ENCODE data around the gene CFAP65.

CFAP65 gene

GRCh38 chr2:218982586-218983262 lies 58.6 kb downstream of the CFAP65 start:
- Histone ChIP-seq H3K4me1 (ENCODE audit: control insufficient read depth, insufficient read depth, low read length) (peaks cover 26% of the 10 kb centered on the region), H3K4me3 (ENCODE audit: low read length) (no peak overlapping the region), H3K27me3 (ENCODE audit: control insufficient read depth, insufficient read depth, low read length) (peaks cover 91% of the 10 kb centered on the region)

GRCh38 chr2:218981881-218982585 lies 59.3 kb downstream of the CFAP65 start:
- peaks cover 88% of the 10 kb centered on the region for H3K27me3 ChIP-seq (ENCODE audit: control insufficient read depth, insufficient read depth, low read length)
- peaks cover 26% of the 10 kb centered on the region for H3K4me1 ChIP-seq (ENCODE audit: control insufficient read depth, insufficient read depth, low read length)
- no peak overlapping the region for H3K9ac ChIP-seq (ENCODE audit: low read length)

More at GRCh38 chr2:218982586-218983262, 58.6 kb downstream of the CFAP65 start:
- no peaks in the 10 kb centered on the region for H3K36me3 ChIP-seq (ENCODE audit: control insufficient read depth, insufficient read depth, low read length)
- H3K9me3 ChIP-seq (ENCODE audit: control insufficient read depth, low read length): no peaks in the 10 kb centered on the region
- H3K9ac ChIP-seq (ENCODE audit: low read length): peak overlapping the region; percentile 19

DNA sequence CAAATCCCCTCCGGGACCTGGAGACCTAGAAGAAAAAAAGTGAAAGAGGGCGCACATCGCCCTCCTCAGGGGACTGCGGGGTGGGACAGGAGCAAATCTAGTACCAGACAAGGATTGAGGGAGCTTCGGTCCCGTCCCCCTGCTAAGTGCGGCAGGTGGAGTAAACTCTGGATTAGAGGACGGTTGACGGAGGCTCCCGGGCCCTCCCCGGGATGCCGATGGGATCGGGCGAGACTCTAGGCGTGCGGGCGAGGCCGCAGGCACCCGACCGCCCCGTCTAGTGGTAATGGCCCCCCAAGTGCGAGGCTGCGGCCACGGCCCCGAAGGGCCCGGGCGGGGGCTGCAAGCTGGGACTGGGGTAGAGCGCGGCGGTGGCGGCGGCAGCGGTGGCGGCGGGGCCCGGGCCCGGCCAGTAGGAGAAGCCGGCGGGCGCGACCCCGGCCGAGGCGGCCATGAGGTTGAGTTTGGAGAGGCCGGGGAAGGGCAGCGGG lies 59.9 kb downstream of the CFAP65 start:
- peaks cover 26% of the 10 kb centered on the region for H3K4me1 ChIP-seq (ENCODE audit: control insufficient read depth, insufficient read depth, low read length)
- H3K36me3 ChIP-seq (ENCODE audit: control insufficient read depth, insufficient read depth, low read length): no peaks in the 10 kb centered on the region
- peaks cover 85% of the 10 kb centered on the region for H3K27me3 ChIP-seq (ENCODE audit: control insufficient read depth, insufficient read depth, low read length)
- no peaks in the 10 kb centered on the region for H3K9me3 ChIP-seq (ENCODE audit: control insufficient read depth, low read length)
- H3K9ac ChIP-seq (ENCODE audit: low read length): no peak overlapping the region
- no peak overlapping the region for H3K4me3 ChIP-seq (ENCODE audit: low read length)

More at GRCh38 chr2:218981881-218982585, 59.3 kb downstream of the CFAP65 start:
- Histone ChIP-seq H3K36me3 (ENCODE audit: control insufficient read depth, insufficient read depth, low read length) (no peaks in the 10 kb centered on the region), H3K9me3 (ENCODE audit: control insufficient read depth, low read length) (no peaks in the 10 kb centered on the region), H3K4me3 (ENCODE audit: low read length) (no peak overlapping the region)

DNA sequence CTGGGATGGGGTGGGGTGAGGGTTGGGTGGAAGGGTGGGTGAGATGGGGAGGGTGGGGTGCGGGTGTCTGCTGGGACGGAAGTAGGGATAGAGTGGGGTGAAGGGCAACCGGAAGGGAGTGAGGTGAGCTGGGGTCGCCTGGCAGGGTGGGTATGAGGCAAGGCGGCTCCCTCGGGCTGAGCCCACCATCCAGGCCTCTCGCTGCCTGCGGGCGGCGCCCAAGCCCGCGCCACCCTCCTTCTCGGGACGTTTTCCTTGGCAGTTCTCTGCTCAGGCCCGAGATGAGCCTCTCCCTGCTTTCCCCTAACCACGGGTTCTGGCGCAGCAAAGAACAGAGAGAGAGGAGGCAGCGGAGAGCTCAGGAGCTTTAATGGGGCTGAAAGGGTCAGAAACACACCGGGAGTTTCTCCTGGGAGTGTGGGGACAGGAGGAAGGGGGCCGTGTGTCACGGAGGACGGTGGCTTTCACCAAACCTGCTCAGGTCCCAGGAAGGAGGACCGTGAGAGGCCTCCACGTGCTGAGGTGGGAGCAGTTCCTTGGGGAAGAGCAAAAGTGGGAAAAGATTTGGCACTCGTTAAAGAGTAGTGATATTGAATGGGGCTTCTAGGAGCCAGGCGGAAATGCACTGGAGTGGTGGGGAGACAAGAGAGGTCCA lies 60.5 kb downstream of the CFAP65 start:
- Histone ChIP-seq H3K4me1 (ENCODE audit: control insufficient read depth, insufficient read depth, low read length) (peaks cover 26% of the 10 kb centered on the region), H3K36me3 (ENCODE audit: control insufficient read depth, insufficient read depth, low read length) (no peaks in the 10 kb centered on the region), H3K27me3 (ENCODE audit: control insufficient read depth, insufficient read depth, low read length) (peaks cover 85% of the 10 kb centered on the region), H3K9ac (ENCODE audit: low read length) (no peak overlapping the region), H3K4me3 (ENCODE audit: low read length) (peak overlapping the region; percentile 31), H3K9me3 (ENCODE audit: control insufficient read depth, low read length) (no peaks in the 10 kb centered on the region)

DNA sequence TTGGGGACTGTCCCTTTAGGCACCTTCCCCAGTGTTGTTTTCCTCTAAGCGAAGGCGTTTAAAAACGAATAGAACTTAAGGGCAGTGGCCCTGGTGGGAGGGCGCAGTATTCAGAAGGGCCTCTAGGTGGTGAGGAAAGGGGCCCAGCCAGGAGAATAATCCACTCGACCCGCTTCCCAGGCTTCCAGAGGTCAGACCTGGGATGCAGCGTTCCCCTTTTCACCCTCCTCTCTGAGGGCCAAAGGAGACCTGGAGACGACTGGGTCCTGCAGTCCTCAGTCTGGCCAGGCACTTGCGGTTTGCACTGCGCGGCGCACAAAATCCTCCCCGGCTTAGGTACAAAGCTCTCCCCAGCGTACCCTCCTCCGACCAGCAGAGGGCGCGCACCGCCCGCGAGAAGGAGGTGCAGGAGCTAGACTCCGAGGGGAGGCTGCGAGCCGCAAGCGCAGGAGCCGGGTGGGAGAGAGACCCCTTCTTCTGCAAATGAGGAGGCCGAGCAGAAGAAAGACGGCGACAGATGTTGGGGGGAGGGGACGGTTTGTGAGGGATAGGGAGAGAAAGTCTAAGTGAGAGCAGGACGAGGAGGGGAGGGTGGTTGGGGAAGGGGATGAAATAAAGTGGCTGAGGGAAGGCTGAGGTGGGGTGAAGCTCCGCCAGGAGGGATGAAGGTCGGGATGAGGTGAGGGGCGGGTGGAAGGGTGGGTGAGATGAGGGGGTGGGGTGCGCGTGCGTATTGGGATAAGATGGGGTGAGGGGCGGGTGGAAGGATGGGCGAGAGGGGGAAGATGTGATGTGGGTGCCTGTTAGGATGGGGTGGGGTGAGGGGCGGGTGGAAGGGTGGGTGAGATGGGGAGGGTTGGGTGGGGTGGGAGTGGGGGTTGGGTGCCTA lies 61.2 kb downstream of the CFAP65 start:
- Histone ChIP-seq H3K27me3 (ENCODE audit: control insufficient read depth, insufficient read depth, low read length) (peaks cover 85% of the 10 kb centered on the region), H3K9ac (ENCODE audit: low read length) (no peak overlapping the region), H3K36me3 (ENCODE audit: control insufficient read depth, insufficient read depth, low read length) (no peaks in the 10 kb centered on the region), H3K9me3 (ENCODE audit: control insufficient read depth, low read length) (no peaks in the 10 kb centered on the region), H3K4me3 (ENCODE audit: low read length) (no peak overlapping the region), H3K4me1 (ENCODE audit: control insufficient read depth, insufficient read depth, low read length) (peaks cover 26% of the 10 kb centered on the region)

DNA sequence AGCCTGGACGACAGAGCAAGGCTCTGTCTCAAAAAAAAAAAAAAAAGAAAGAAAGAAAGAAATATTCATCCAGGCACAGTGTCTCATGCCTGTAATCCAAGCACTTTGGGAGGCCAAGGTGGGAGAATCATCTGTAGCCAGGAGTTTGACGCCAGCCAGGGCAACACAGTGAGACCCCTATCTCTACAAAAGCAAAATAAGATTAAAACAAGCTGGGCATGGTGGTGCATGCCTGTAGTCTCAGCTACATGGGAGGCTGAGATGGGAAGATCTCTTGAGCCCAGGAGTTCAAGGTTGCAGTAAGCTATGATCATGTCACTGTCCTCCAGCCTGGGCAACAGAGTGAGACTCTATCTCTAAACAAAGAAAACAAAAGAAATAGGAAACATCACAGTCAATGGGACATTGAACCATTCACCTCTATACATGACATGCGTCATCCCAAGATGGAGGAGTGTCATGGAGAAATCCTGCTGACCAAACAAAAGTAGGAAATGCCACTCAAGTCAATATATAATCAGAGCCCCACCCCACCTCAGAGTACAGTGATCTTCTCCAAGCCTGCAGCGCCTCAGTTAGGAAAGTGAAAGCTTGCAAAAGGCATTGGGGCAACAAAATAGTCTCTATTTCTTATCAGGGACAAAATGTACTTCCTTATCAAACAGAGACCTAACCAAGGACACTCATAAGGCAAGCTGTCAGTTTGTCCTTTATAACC lies 66.1 kb downstream of the CFAP65 start:
- Histone ChIP-seq H3K4me3 (ENCODE audit: low read length) (no peak overlapping the region), H3K27me3 (ENCODE audit: control insufficient read depth, insufficient read depth, low read length) (peaks cover 44% of the 10 kb centered on the region)

DNA sequence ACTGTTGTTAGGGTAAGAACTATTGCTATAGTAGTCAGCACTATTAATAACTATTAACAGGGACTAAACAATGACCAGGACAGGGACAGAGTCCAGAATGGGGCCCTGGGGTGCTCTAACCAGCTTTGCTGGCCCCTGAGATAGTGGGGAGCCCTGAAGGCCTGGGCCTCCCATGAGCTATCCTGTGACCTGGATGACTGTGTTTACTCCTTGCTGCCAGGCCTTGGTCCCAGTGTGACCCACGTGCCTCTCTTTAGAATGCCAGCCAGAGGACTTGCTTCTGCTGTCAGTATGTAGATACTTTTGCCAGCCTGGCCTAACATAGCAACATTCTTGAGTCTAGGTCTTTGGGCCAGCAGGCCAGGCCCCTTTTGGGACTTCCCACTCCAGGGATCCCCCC lies 70.4 kb downstream of the CFAP65 start:
- Histone ChIP-seq H3K9ac (ENCODE audit: low read length) (no peak overlapping the region), H3K4me3 (ENCODE audit: low read length) (no peak overlapping the region), H3K36me3 (ENCODE audit: control insufficient read depth, insufficient read depth, low read length) (no peaks in the 10 kb centered on the region), H3K4me1 (ENCODE audit: control insufficient read depth, insufficient read depth, low read length) (no peaks in the 10 kb centered on the region), H3K27me3 (ENCODE audit: control insufficient read depth, insufficient read depth, low read length) (peaks cover 13% of the 10 kb centered on the region), H3K9me3 (ENCODE audit: control insufficient read depth, low read length) (no peaks in the 10 kb centered on the region)

More for the DNA sequence above, 66.1 kb downstream of the CFAP65 start:
- Histone ChIP-seq H3K9me3 (ENCODE audit: control insufficient read depth, low read length) (no peaks in the 10 kb centered on the region), H3K36me3 (ENCODE audit: control insufficient read depth, insufficient read depth, low read length) (no peaks in the 10 kb centered on the region), H3K4me1 (ENCODE audit: control insufficient read depth, insufficient read depth, low read length) (no peaks in the 10 kb centered on the region), H3K9ac (ENCODE audit: low read length) (no peak overlapping the region)

GRCh38 chr2:218964041-218964771 lies 77.1 kb downstream of the CFAP65 start:
- Histone ChIP-seq H3K4me1 (ENCODE audit: control insufficient read depth, insufficient read depth, low read length) (no peaks in the 10 kb centered on the region), H3K4me3 (ENCODE audit: low read length) (no peak overlapping the region), H3K9me3 (ENCODE audit: control insufficient read depth, low read length) (no peaks in the 10 kb centered on the region), H3K9ac (ENCODE audit: low read length) (no peak overlapping the region), H3K27me3 (ENCODE audit: control insufficient read depth, insufficient read depth, low read length) (peaks cover 52% of the 10 kb centered on the region), H3K36me3 (ENCODE audit: control insufficient read depth, insufficient read depth, low read length) (no peaks in the 10 kb centered on the region)

DNA sequence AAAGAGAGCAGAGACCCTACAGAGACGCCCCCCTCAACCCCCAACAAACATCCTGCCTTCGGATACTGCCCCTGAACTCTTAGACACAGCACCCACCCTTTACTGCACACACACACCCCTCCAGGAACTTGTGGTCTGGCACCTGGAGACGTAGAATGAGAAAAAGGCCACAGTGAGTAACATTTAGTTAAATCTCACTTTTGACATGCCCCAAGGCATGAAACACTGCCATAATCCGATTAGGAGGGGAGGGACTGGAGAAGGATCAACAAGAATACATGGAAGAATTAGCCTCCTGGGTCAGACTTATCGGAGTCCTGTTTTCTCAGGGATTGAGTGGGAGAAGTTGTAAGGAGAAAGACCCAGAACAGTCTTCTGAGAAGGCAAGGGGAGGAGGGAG lies 77.7 kb downstream of the CFAP65 start:
- H3K27me3 ChIP-seq (ENCODE audit: control insufficient read depth, insufficient read depth, low read length): peaks cover 58% of the 10 kb centered on the region

GRCh38 chr2:218962859-218963492 lies 78.3 kb downstream of the CFAP65 start:
- no peak overlapping the region for H3K9ac ChIP-seq (ENCODE audit: low read length)
- peaks cover 64% of the 10 kb centered on the region for H3K27me3 ChIP-seq (ENCODE audit: control insufficient read depth, insufficient read depth, low read length)
- H3K9me3 ChIP-seq (ENCODE audit: control insufficient read depth, low read length): no peaks in the 10 kb centered on the region
- no peaks in the 10 kb centered on the region for H3K36me3 ChIP-seq (ENCODE audit: control insufficient read depth, insufficient read depth, low read length)
- no peaks in the 10 kb centered on the region for H3K4me1 ChIP-seq (ENCODE audit: control insufficient read depth, insufficient read depth, low read length)
- no peak overlapping the region for H3K4me3 ChIP-seq (ENCODE audit: low read length)

More for the DNA sequence above, 77.7 kb downstream of the CFAP65 start:
- H3K4me3 ChIP-seq (ENCODE audit: low read length): no peak overlapping the region
- H3K36me3 ChIP-seq (ENCODE audit: control insufficient read depth, insufficient read depth, low read length): no peaks in the 10 kb centered on the region
- no peaks in the 10 kb centered on the region for H3K4me1 ChIP-seq (ENCODE audit: control insufficient read depth, insufficient read depth, low read length)
- H3K9ac ChIP-seq (ENCODE audit: low read length): no peak overlapping the region
- no peaks in the 10 kb centered on the region for H3K9me3 ChIP-seq (ENCODE audit: control insufficient read depth, low read length)

All from mucosa of stomach (tissue), 1 donor.